T47D (cell line): ENCODE data around the gene RANBP3L.
"Not testable (repeated sequence)": the region's sequence is repeated elsewhere in the genome, so short reads cannot be mapped to it uniquely, and the experiment has no call there.

ENCODE experiments used
- DNase-seq, 2 experiments: peaks; one replicate each; pipeline versions ENCODE4 v3.0.0 to v3.0.0-alpha.2; 2011 to 2012; ENCODE audit warnings: low read depth in 1 of 2, low spot score in 1 of 2
- JUND ChIP-seq: IDR thresholded peaks from 2 replicates; pipeline ENCODE4 v1.6.1; 2012; ENCODE audit warnings: low read depth
- in situ Hi-C: cut with HindIII; loops from 2 replicates; pipeline ENCODE4 v1.10.0; 2016; ENCODE audit warnings: low sequenced_read_pairs, low pct_unique_long_range_greater_than_20kb

The RANBP3L gene

DNA sequence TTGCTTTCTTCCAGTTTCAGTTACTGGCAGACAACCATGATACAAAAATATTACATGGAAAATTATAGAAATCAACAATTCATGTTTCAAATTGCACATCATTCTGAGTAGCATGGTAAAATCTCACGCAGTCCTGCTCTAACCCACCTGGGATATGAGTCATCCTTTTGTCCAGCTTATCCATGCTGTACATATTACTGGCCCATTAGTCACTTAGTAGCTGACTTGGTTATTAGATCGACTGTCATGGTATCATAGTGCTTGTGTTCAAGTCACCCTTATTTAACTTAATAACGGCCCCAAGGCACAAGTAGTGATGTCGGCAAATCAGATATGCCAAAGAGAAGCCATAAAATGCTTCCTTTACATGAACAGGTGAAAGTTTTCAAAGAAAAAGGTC is 101.2 kb downstream of the RANBP3L start:
- in situ Hi-C loops: no loop called here
- no peak for DNase-seq
- no peak for TF ChIP-seq JUND

DNA sequence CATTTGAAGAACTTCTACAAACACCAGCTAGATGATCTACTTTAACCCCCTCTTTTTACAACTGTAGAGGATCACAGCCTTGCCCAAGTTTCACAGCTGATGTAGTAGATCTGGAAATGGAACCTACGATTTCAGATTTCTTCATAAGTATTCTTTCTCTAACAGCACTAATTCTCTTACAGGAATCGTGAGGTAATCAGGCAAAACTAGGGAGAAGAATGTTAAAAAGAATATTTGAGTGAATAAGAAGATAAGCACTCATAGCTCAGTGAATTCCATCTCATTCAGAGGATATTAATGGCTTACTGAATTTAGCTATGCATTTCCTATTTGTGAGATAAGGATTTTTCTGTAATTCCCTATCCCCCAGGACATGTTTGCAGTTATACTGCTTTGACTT is 102.1 kb downstream of the RANBP3L start:
- TF ChIP-seq JUND: no peak
- DNase-seq: no peak
- in situ Hi-C loops: no loop called here

DNA sequence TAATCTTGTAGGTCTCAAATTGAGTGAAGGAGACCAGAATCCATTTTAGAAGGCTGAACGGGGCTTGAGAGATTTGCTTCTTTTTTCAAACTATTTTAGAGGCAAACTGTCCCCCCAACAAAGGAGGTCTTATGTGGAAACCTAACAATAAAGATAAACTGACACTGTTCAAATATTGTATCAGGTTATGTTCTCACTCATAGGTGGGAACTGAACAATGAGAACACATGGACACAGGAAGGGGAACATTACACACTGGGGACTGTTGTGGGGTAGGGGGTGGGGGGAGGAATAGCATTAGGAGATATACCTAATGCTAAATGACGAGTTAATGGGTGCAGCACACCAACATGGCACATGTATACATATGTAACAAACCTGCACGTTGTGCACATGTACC is 102.9 kb downstream of the RANBP3L start:
- DNase-seq, in situ Hi-C loops: not testable (repeated sequence)
